HepG2 (cell line): ENCODE data around the gene RBCK1. TPM values are rescaled to one million over a fixed set of nuclear protein-coding genes. Genes with fewer than 3 reads are reported as not detected.

ENCODE experiments used
- BRCA1 ChIP-seq: sonication (generic); formaldehyde crosslinking; IDR thresholded peaks from 2 replicates; pipeline ENCODE4 v1.4.0; 2020; ENCODE audit warnings: missing genetic modification reagents
- BRD4 ChIP-seq: sonication (generic); formaldehyde crosslinking; IDR thresholded peaks from 2 replicates; pipeline ENCODE4 v1.4.0; 2020; ENCODE audit warnings: missing genetic modification reagents
- HNRNPH1 ChIP-seq: fragments of 200-400 bp; formaldehyde crosslinking; optimal IDR thresholded peaks from 2 replicates; pipeline ENCODE3; 2017; ENCODE audit warnings: mild to moderate bottlenecking, low read depth, low read length
- MED8 ChIP-seq: sonication (generic); formaldehyde crosslinking; IDR thresholded peaks from 2 replicates; pipeline ENCODE4 v1.8.1; 2023; ENCODE audit warnings: mild to moderate bottlenecking, missing genetic modification reagents; ENCODE audit not compliant: insufficient replicate concordance
- MEF2D ChIP-seq: sonication (generic); formaldehyde crosslinking; IDR thresholded peaks from 2 replicates; pipeline ENCODE4 v1.5.1; 2020; ENCODE audit warnings: mild to moderate bottlenecking, missing genetic modification reagents
- PAXIP1 ChIP-seq: sonication (generic); formaldehyde crosslinking; conservative IDR thresholded peaks from 2 replicates; pipeline ENCODE4 v1.4.0; 2020; ENCODE audit warnings: mild to moderate bottlenecking, missing genetic modification reagents, moderate library complexity
- PCBP1 ChIP-seq: fragments of 200-400 bp; formaldehyde crosslinking; IDR thresholded peaks from 2 replicates; pipeline ENCODE4 v1.6.1; 2017; ENCODE audit warnings: mild to moderate bottlenecking, low read depth, low read length, borderline replicate concordance
- RBM39 ChIP-seq: fragments of 200-400 bp; formaldehyde crosslinking; IDR thresholded peaks from one replicate; pipeline ENCODE4 v1.6.1; 2018; ENCODE audit warnings: antibody characterized with exemption, mild to moderate bottlenecking, low read depth, low read length; ENCODE audit not compliant: poor library complexity, severe bottlenecking
- SATB2 ChIP-seq: sonication (generic); formaldehyde crosslinking; IDR thresholded peaks from 2 replicates; pipeline ENCODE4 v1.5.0; 2020; ENCODE audit warnings: missing genetic modification reagents
- TFE3 ChIP-seq: IDR thresholded peaks from 2 replicates; pipeline ENCODE4 v1.6.1; 2016
- THAP7 ChIP-seq: sonication (generic); formaldehyde crosslinking; IDR thresholded peaks from 2 replicates; pipeline ENCODE4 v1.8.1; 2023; ENCODE audit warnings: mild to moderate bottlenecking, missing genetic modification reagents
- ZBTB20 ChIP-seq: sonication (generic); formaldehyde crosslinking; IDR thresholded peaks from 2 replicates; pipeline ENCODE4 v1.8.1; 2023; ENCODE audit warnings: missing genetic modification reagents, low read depth, mild to moderate bottlenecking, borderline replicate concordance
- ZNF160 ChIP-seq: sonication (generic); formaldehyde crosslinking; IDR thresholded peaks from 2 replicates; pipeline ENCODE4 v1.8.0; 2022; ENCODE audit warnings: mild to moderate bottlenecking, inconsistent platforms, missing genetic modification reagents
- ZNF234 ChIP-seq: sonication (generic); formaldehyde crosslinking; conservative IDR thresholded peaks from 2 replicates; pipeline ENCODE4 v1.5.1; 2020; ENCODE audit warnings: mild to moderate bottlenecking, missing genetic modification reagents
- ZNF337 ChIP-seq: sonication (generic); formaldehyde crosslinking; IDR thresholded peaks from 2 replicates; pipeline ENCODE4 v1.5.1; 2020; ENCODE audit warnings: missing genetic modification reagents, low read depth, mild to moderate bottlenecking, borderline replicate concordance
- ZNF33B ChIP-seq: sonication (generic); formaldehyde crosslinking; IDR thresholded peaks from 2 replicates; pipeline ENCODE4 v1.5.1; 2020; ENCODE audit warnings: mild to moderate bottlenecking, missing genetic modification reagents
- ZNF503 ChIP-seq: sonication (generic); formaldehyde crosslinking; IDR thresholded peaks from 2 replicates; pipeline ENCODE4 v1.4.0; 2020; ENCODE audit warnings: missing genetic modification reagents
- ZNF781 ChIP-seq: sonication (generic); formaldehyde crosslinking; IDR thresholded peaks from 2 replicates; pipeline ENCODE4 v1.5.1; 2020; ENCODE audit warnings: borderline replicate concordance, mild to moderate bottlenecking, missing genetic modification reagents; ENCODE audit errors: not compliant biosample characterization
- ZSCAN21 ChIP-seq: sonication (generic); formaldehyde crosslinking; IDR thresholded peaks from 2 replicates; pipeline ENCODE4 v1.8.0; 2022; ENCODE audit warnings: mild to moderate bottlenecking, missing genetic modification reagents, moderate library complexity, borderline replicate concordance
- polyA plus RNA-seq, 8 experiments: library from polyadenylated mRNA; depleted of rRNA in 3 of 8; stranded (reverse) in 7 of 8; unstranded in 1 of 8; fragments of >200 nt; fragmentation: Illumina TruSeq in 4 of 8; extraction: Trizol in 4 of 8; gene quantifications; 2 replicates each; pipeline versions ENCODE4 v1.2.1 to v1.2.3, GENCODE V29; 2011 to 2016; ENCODE audit warnings: low read depth in 4 of 8, missing spikeins in 1 of 8, mixed read lengths in 1 of 8; ENCODE audit not compliant: insufficient read depth in 1 of 8
- total RNA-seq, 5 experiments: library from RNA; depleted of rRNA; stranded (reverse); fragments of >200 nt; fragmentation: Illumina TruSeq; extraction: Trizol; gene quantifications; 2 replicates each; pipeline ENCODE4 v1.2.3, GENCODE V29; 2016; ENCODE audit warnings: low read depth in 1 of 5

The RBCK1 gene
- total and polyA plus RNA-seq, 2 of the 13 experiments (the other 11 are each of a cell fraction or from before 2014, with no cell fraction given) = 149 to 215 TPM

GRCh38 chr20:407953-408842 lies at the start of gene RBCK1 (continued):
- TF ChIP-seq ZNF33B (CRISPR knock-in tag) (0 out of 2 replicates have a peak, but pooled peaks have one; percentile 6), RBM39 (peak; percentile 73), SATB2 (CRISPR knock-in tag) (peak; percentile 91; the same call in 1 of the 2 replicates), ZSCAN21 (CRISPR knock-in tag) (0 out of 2 replicates have a peak, but pooled peaks have one; percentile 71), TFE3 (CRISPR knock-in tag) (0 out of 2 replicates have a peak, but pooled peaks have one; percentile 3), THAP7 (CRISPR knock-in tag) (peak; percentile 88), PCBP1 (peak; percentile 80; the same call in 1 of the 2 replicates), ZNF234 (peak; percentile 94; the same call in 1 of the 2 replicates), MEF2D (CRISPR knock-in tag) (peak; percentile 71), BRCA1 (CRISPR knock-in tag) (no peak; the same call in 1 of the 2 replicates), MED8 (CRISPR knock-in tag) (peak; percentile 94), ZNF160 (peak; percentile 89), ZNF781 (no peak), ZNF503 (0 out of 2 replicates have a peak, but pooled peaks have one; percentile 26), PAXIP1 (CRISPR knock-in tag) (peak; percentile 31), ZNF337 (CRISPR knock-in tag) (no peak; the same call in 1 of the 2 replicates), BRD4 (peak; percentile 77), ZBTB20 (CRISPR knock-in tag) (no peak), HNRNPH1 (no peak)
